ENCODE data around the gene NEUROG2. TPM values are rescaled to one million over a fixed set of nuclear protein-coding genes. Genes with fewer than 3 reads are reported as not detected.
"Not testable (repeated sequence)": the region's sequence is repeated elsewhere in the genome, so short reads cannot be mapped to it uniquely, and the experiment has no call there.

The NEUROG2 gene
- total and polyA plus RNA-seq, 9 of the 15 experiments (the other 6 are each of a cell fraction or from before 2014, with no cell fraction given), result 0.07 TPM; not detected in 7

DNA sequence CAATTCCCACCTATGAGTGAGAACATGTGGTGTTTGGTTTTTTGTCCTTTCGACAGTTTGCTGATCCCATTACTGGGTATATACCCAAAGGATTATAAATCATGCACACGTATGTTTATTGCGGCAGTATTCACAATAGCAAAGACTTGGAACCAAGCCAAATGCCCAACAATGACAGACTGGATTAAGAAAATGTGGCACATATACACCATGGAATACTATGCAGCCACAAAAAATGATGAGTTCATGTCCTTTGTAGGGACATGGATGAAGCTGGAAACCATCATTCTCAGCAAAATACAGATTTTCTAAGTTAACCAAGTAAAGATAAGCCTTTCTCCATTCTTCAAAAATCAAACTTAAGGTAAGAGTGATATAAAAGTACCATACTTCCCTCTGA is 38.3 kb upstream of the NEUROG2 start:
- H3K27ac ChIP-seq (ENCODE audit: extremely low read depth, low read depth, low read length); in situ Hi-C loops (cut with MboI); POLR2A ChIA-PET; BruUV-seq (replicated peaks); H3K9ac ChIP-seq (ENCODE audit: insufficient read depth in 1 of 2, low read depth in 2 of 2, low read length in 2 of 2); H3K4me1 ChIP-seq (replicated peaks in 1 of 2; ENCODE audit: control insufficient read depth in 2 of 2, insufficient read depth in 2 of 2, low read length in 2 of 2); H3K9me1 ChIP-seq (ENCODE audit: control insufficient read depth, insufficient read depth, low read length); intact Hi-C loops (cut with micrococcal nuclease); CTCF ChIA-PET (ENCODE audit: low intra/inter-chr PET ratio); H2AFZ ChIP-seq (ENCODE audit: low read depth, low read length); H4K20me1 ChIP-seq (replicated peaks; ENCODE audit: control insufficient read depth, insufficient read depth, low read length); H3K27me3 ChIP-seq (ENCODE audit: control insufficient read depth in 2 of 2, insufficient read depth in 2 of 2, low read length in 2 of 2); H3K4me3 ChIP-seq; H3K9me3 ChIP-seq (replicated peaks; ENCODE audit: control insufficient read depth, insufficient read depth, low read depth, low read length); DNase-seq (ENCODE audit: extremely low read depth in 1 of 4, low spot score in 3 of 4); H3K79me2 ChIP-seq (ENCODE audit: control insufficient read depth, insufficient read depth, low read length); H3K4me2 ChIP-seq (ENCODE audit: insufficient read depth, low read length); FAIRE-seq; ATAC-seq: not testable (repeated sequence)
- no CpG with 5 or more reads among the region's 3 CpGs for WGBS (ENCODE audit: insufficient coverage, low coverage, missing lambda C conversion rate)
- TF ChIP-seq NFIC (IDR thresholded peaks at IDR 0.05), result peak; percentile 54; the same call in 1 of the 2 replicates
- peaks cover 19% of the 10 kb centered on the region; the same call in 1 of the 3 replicates for H3K36me3 ChIP-seq (ENCODE audit: control insufficient read depth, insufficient read depth, low read length)

DNA sequence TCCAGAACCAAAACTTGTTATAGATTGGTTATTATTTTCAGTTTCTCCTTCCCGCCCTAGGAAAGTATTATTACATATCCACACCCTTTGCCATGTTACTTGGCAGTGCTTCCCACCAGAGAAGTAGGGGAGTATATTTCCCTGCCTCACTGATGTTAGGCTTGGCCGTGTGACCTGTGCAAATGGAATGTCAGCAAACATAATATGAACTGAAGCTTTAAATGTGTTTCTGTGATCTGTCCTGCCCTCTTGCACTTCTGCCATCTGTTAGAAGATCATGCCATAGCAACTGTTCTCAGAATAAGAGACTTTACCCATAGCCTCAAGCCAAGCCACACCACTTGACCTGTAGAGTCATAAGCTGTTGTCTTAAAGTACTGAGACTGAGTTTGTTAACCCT is 36.7 kb upstream of the NEUROG2 start:
- peaks cover 18% of the 10 kb centered on the region; the same call in 1 of the 3 replicates for H3K36me3 ChIP-seq (ENCODE audit: control insufficient read depth, insufficient read depth, low read length)
- H3K9me3 ChIP-seq (replicated peaks; ENCODE audit: control insufficient read depth, insufficient read depth, low read depth, low read length), result no peaks in the 10 kb centered on the region
- WGBS (ENCODE audit: insufficient coverage, low coverage, missing lambda C conversion rate), result 61% methylated on average over 2 of the region's 2 CpGs
- POLR2A ChIA-PET, result no interaction called here
- no peaks in the 10 kb centered on the region for H4K20me1 ChIP-seq (replicated peaks; ENCODE audit: control insufficient read depth, insufficient read depth, low read length)
- no peaks in the 10 kb centered on the region for H3K9me1 ChIP-seq (ENCODE audit: control insufficient read depth, insufficient read depth, low read length)
- FAIRE-seq (peak; percentile 54), DNase-seq (ENCODE audit: extremely low read depth in 1 of 4, low spot score in 3 of 4) (no peak), ATAC-seq (no peak)
- in situ Hi-C loops (cut with MboI) (no loop called here), intact Hi-C loops (cut with micrococcal nuclease) (no loop called here)
- no peak overlapping the region for H3K4me2 ChIP-seq (ENCODE audit: insufficient read depth, low read length)
- no peak overlapping the region for H3K9ac ChIP-seq (ENCODE audit: insufficient read depth in 1 of 2, low read depth in 2 of 2, low read length in 2 of 2)
- H2AFZ ChIP-seq (ENCODE audit: low read depth, low read length), result no peak overlapping the region
- no TSS peak for BruUV-seq (replicated peaks)
- no peak overlapping the region for H3K4me3 ChIP-seq
- no peak overlapping the region for H3K27ac ChIP-seq (ENCODE audit: extremely low read depth, low read depth, low read length)
- CTCF ChIA-PET (ENCODE audit: low intra/inter-chr PET ratio), result no interaction called here
- no peak for TF ChIP-seq NR3C1 (CRISPR knock-in tag; IDR thresholded peaks at IDR 0.05)
- TF ChIP-seq, protein P1, sequence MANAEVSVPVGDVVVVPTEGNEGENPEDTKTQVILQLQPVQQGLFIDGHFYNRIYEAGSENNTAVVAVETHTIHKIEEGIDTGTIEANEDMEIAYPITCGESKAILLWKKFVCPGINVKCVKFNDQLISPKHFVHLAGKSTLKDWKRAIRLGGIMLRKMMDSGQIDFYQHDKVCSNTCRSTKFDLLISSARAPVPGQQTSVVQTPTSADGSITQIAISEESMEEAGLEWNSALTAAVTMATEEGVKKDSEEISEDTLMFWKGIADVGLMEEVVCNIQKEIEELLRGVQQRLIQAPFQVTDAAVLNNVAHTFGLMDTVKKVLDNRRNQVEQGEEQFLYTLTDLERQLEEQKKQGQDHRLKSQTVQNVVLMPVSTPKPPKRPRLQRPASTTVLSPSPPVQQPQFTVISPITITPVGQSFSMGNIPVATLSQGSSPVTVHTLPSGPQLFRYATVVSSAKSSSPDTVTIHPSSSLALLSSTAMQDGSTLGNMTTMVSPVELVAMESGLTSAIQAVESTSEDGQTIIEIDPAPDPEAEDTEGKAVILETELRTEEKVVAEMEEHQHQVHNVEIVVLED (CRISPR knock-in tag; IDR thresholded peaks at IDR 0.05), result no peak
- TF ChIP-seq RAD51 (IDR thresholded peaks at IDR 0.05; ENCODE audit: borderline replicate concordance, low read depth), result no peak
- no peak for TF ChIP-seq NBN (IDR thresholded peaks at IDR 0.05; ENCODE audit: low read depth)
- TF ChIP-seq, protein P2, sequence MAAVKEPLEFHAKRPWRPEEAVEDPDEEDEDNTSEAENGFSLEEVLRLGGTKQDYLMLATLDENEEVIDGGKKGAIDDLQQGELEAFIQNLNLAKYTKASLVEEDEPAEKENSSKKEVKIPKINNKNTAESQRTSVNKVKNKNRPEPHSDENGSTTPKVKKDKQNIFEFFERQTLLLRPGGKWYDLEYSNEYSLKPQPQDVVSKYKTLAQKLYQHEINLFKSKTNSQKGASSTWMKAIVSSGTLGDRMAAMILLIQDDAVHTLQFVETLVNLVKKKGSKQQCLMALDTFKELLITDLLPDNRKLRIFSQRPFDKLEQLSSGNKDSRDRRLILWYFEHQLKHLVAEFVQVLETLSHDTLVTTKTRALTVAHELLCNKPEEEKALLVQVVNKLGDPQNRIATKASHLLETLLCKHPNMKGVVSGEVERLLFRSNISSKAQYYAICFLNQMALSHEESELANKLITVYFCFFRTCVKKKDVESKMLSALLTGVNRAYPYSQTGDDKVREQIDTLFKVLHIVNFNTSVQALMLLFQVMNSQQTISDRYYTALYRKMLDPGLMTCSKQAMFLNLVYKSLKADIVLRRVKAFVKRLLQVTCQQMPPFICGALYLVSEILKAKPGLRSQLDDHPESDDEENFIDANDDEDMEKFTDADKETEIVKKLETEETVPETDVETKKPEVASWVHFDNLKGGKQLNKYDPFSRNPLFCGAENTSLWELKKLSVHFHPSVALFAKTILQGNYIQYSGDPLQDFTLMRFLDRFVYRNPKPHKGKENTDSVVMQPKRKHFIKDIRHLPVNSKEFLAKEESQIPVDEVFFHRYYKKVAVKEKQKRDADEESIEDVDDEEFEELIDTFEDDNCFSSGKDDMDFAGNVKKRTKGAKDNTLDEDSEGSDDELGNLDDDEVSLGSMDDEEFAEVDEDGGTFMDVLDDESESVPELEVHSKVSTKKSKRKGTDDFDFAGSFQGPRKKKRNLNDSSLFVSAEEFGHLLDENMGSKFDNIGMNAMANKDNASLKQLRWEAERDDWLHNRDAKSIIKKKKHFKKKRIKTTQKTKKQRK (IDR thresholded peaks at IDR 0.05; ENCODE audit: borderline replicate concordance, low read depth, low read length), result no peak
- TF ChIP-seq U2AF2 (optimal IDR thresholded peaks at IDR 0.05; ENCODE audit: low read depth, low read length), result no peak
- no peaks in the 10 kb centered on the region for H3K4me1 ChIP-seq (replicated peaks in 1 of 2; ENCODE audit: control insufficient read depth in 2 of 2, insufficient read depth in 2 of 2, low read length in 2 of 2)
- no peaks in the 10 kb centered on the region for H3K27me3 ChIP-seq (ENCODE audit: control insufficient read depth in 2 of 2, insufficient read depth in 2 of 2, low read length in 2 of 2)
- H3K79me2 ChIP-seq (ENCODE audit: control insufficient read depth, insufficient read depth, low read length), result no peaks in the 10 kb centered on the region

Data from K562 (cell line).